Tibial nerve (tissue), 3 donors: Measurements from ENCODE around the gene WDR1.

Experiments used
- CTCF ChIP-seq, 5 experiments: fragments of 200-600 bp in 3 of 5; fragments of 450-650 bp in 2 of 5; sonication (generic) in 3 of 5; IDR thresholded peaks; one replicate each; pipeline ENCODE4 v1.5.1; 2016 to 2019; ENCODE audit warnings: antibody characterized with exemption in 5 of 5, mild to moderate bottlenecking in 3 of 5, moderate library complexity in 2 of 5
- POLR2A ChIP-seq, 2 donors: fragments of 450-650 bp; IDR thresholded peaks; one replicate each; pipeline ENCODE4 v1.6.1; 2017; ENCODE audit warnings: antibody characterized with exemption in 2 of 2, mild to moderate bottlenecking in 2 of 2, moderate library complexity in 2 of 2

- TF ChIP-seq CTCF (IDR thresholded peaks at IDR 0.05) (no peak), POLR2A (IDR thresholded peaks at IDR 0.05) (no peak)
Observed at GRCh38 chr4:10099499-10100325, 16.9 kb downstream of the WDR1 start.
